ENCODE results near the gene DCC. TPM values are rescaled to one million over a fixed set of nuclear protein-coding genes. Genes with fewer than 3 reads are reported as not detected.

The DCC gene
- total and polyA plus RNA-seq, 9 of the 15 experiments (the other 6 are each of a cell fraction or from before 2014, with no cell fraction given) = not detected

- TF ChIP-seq COPS2 (conservative IDR thresholded peaks at IDR 0.05) (no peak), ZSCAN32 (CRISPR knock-in tag; IDR thresholded peaks at IDR 0.05) (no peak), ZNF449 (CRISPR knock-in tag; IDR thresholded peaks at IDR 0.05) (no peak), ZNF408 (CRISPR knock-in tag; IDR thresholded peaks at IDR 0.05; ENCODE audit: low read depth) (no peak), NFXL1 (CRISPR knock-in tag; IDR thresholded peaks at IDR 0.05) (no peak)
Measured at GRCh38 chr18:53261241-53261640, 921.2 kb downstream of the DCC start (continued).

- Histone ChIP-seq H3K4me1 (replicated peaks in 1 of 2; ENCODE audit: control insufficient read depth in 2 of 2, insufficient read depth in 2 of 2, low read length in 2 of 2) (no peaks in the 10 kb centered on the region), H3K79me2 (ENCODE audit: control insufficient read depth, insufficient read depth, low read length) (no peaks in the 10 kb centered on the region), H3K36me3 (ENCODE audit: control insufficient read depth, insufficient read depth, low read length) (no peaks in the 10 kb centered on the region), H3K4me3 (no peak overlapping the region), H3K9me1 (ENCODE audit: control insufficient read depth, insufficient read depth, low read length) (no peaks in the 10 kb centered on the region), H3K4me2 (ENCODE audit: insufficient read depth, low read length) (no peak overlapping the region), H3K27me3 (ENCODE audit: control insufficient read depth in 2 of 2, insufficient read depth in 2 of 2, low read length in 2 of 2) (no peaks in the 10 kb centered on the region), H4K20me1 (replicated peaks; ENCODE audit: control insufficient read depth, insufficient read depth, low read length) (no peaks in the 10 kb centered on the region), H2AFZ (ENCODE audit: low read depth, low read length) (no peak overlapping the region), H3K27ac (ENCODE audit: extremely low read depth, low read depth, low read length) (no peak overlapping the region), H3K9me3 (replicated peaks; ENCODE audit: control insufficient read depth, insufficient read depth, low read depth, low read length) (no peaks in the 10 kb centered on the region), H3K9ac (ENCODE audit: insufficient read depth in 1 of 2, low read depth in 2 of 2, low read length in 2 of 2) (no peak overlapping the region)
- POLR2A ChIA-PET = no interaction called here
- in situ Hi-C loops (cut with MboI) (no loop called here), intact Hi-C loops (cut with micrococcal nuclease) (no loop called here)
- DNase-seq (ENCODE audit: extremely low read depth in 1 of 4, low spot score in 3 of 4) (no peak), ATAC-seq (no peak), FAIRE-seq (no peak)
- CTCF ChIA-PET (ENCODE audit: low intra/inter-chr PET ratio) = no interaction called here
- 8% methylated on average over 1 of the region's 1 CpG for WGBS (ENCODE audit: insufficient coverage, low coverage, missing lambda C conversion rate)
- BruUV-seq (replicated peaks) = no TSS peak
- TF ChIP-seq MAFF (IDR thresholded peaks at IDR 0.05; ENCODE audit: low read length) (peak; percentile 22; the same call in 1 of the 2 replicates), ZNF695 (CRISPR knock-in tag; IDR thresholded peaks at IDR 0.05) (no peak), ZNF316 (IDR thresholded peaks at IDR 0.05) (peak; percentile 38; the same call in 1 of the 2 replicates)
Measured at GRCh38 chr18:53266850-53267249, 926.9 kb downstream of the DCC start.

All from K562 (cell line).